ENCODE results near the gene C10orf88. TPM values are rescaled to one million over a fixed set of nuclear protein-coding genes. Genes with fewer than 3 reads are reported as not detected.

Gene C10orf88
- total RNA-seq, 1 experiment from 2014 or later, result 6.2 TPM

DNA sequence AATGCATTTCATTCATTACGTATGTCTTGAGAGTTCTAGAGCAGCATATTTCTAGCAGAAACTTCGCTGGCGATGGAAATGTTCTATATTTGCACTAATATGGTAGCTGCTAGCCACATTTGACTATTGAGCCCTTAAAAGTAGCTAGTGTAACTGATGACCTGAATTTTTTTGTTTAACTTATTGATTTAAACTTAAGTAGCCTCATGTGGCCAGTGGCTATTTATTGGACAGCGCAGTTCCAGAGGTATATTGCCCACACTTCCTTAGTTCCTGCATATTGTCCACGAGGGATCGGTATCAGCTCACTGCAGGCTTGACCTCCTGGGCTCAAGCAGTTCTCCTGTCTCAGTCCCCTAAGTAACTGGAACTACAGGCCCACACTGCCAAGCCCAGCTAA lies 29.9 kb upstream of the C10orf88 start:
- no peak overlapping the region for H3K4me2 ChIP-seq (ENCODE audit: low read length)
- ChIA-PET CTCF (no interaction called here), POLR2A (ENCODE audit: unreplicated experiment) (no interaction called here)
- no peak overlapping the region for H3K27ac ChIP-seq (ENCODE audit: low read length)
- no peak for TF ChIP-seq EZH2 (IDR thresholded peaks at IDR 0.05; ENCODE audit: low read length, unreplicated experiment)
- TF ChIP-seq, protein P1, sequence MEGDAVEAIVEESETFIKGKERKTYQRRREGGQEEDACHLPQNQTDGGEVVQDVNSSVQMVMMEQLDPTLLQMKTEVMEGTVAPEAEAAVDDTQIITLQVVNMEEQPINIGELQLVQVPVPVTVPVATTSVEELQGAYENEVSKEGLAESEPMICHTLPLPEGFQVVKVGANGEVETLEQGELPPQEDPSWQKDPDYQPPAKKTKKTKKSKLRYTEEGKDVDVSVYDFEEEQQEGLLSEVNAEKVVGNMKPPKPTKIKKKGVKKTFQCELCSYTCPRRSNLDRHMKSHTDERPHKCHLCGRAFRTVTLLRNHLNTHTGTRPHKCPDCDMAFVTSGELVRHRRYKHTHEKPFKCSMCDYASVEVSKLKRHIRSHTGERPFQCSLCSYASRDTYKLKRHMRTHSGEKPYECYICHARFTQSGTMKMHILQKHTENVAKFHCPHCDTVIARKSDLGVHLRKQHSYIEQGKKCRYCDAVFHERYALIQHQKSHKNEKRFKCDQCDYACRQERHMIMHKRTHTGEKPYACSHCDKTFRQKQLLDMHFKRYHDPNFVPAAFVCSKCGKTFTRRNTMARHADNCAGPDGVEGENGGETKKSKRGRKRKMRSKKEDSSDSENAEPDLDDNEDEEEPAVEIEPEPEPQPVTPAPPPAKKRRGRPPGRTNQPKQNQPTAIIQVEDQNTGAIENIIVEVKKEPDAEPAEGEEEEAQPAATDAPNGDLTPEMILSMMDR (conservative IDR thresholded peaks at IDR 0.05; ENCODE audit: low read depth, low read length), result no peak
- no peak for TF ChIP-seq EZH2phosphoT487 (IDR thresholded peaks at IDR 0.05; ENCODE audit: borderline replicate concordance, low read length)
- no peak overlapping the region for H2AFZ ChIP-seq (ENCODE audit: low read length)
- H4K20me1 ChIP-seq (ENCODE audit: low read length), result no peaks in the 10 kb centered on the region
- no peaks in the 10 kb centered on the region for H3K36me3 ChIP-seq (ENCODE audit: low read depth, low read length)
- H3K27me3 ChIP-seq (ENCODE audit: low read length), result no peaks in the 10 kb centered on the region
- no peaks in the 10 kb centered on the region for H3K79me2 ChIP-seq (ENCODE audit: low read length)
- DNase-seq (no peak), ATAC-seq (no peak)
- no peaks in the 10 kb centered on the region for H3K9me2 ChIP-seq (replicated peaks; ENCODE audit: low read length)
- no peaks in the 10 kb centered on the region for H3K9me3 ChIP-seq (ENCODE audit: low read length)
- BruUV-seq (replicated peaks), result no TSS peak
- H3F3A ChIP-seq (ENCODE audit: low read length, unreplicated experiment), result no peaks in the 10 kb centered on the region
- intact Hi-C loops (cut with micrococcal nuclease), result loop anchor here (5.0 kb wide), 1 partner anchor 132 kb away; no protein-coding TSS in a partner anchor
- H3K4me3 ChIP-seq (ENCODE audit: low read length), result no peak overlapping the region
- H3K9ac ChIP-seq (ENCODE audit: low read length), result no peak overlapping the region
- H3K4me1 ChIP-seq (ENCODE audit: insufficient read depth, low read length), result peaks cover 9% of the 10 kb centered on the region; the same call in 1 of the 2 replicates

DNA sequence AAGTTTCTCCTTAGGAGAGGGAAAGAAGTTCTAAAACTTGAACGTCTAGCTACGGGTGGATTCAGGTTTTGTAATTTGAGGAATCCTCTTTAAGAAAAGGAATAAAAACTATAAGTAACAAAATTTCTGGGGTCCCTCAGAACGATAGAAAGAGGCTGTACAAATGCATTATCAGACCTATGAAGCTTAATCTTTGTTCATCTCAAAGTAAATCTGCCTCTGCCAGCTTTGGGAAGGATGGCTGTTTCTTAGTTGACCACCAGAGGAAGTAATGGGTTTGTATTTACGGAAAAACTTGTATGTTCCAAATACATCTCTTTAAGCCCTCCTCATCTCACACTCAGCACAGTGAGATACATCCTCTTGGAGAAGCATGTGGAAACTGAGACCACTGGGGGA lies 27.0 kb upstream of the C10orf88 start:
- no peak overlapping the region for H3K9ac ChIP-seq (ENCODE audit: low read length)
- no peaks in the 10 kb centered on the region for H3F3A ChIP-seq (ENCODE audit: low read length, unreplicated experiment)
- H3K36me3 ChIP-seq (ENCODE audit: low read depth, low read length), result no peaks in the 10 kb centered on the region
- no peak overlapping the region for H3K27ac ChIP-seq (ENCODE audit: low read length)
- no peaks in the 10 kb centered on the region for H3K79me2 ChIP-seq (ENCODE audit: low read length)
- POLR2A ChIA-PET (ENCODE audit: unreplicated experiment), result interaction anchor here (0.5 to 0.7 kb wide), 2 partner anchors 420 to 490 kb away, joined by 3 read pairs; no protein-coding TSS in a partner anchor
- H3K4me2 ChIP-seq (ENCODE audit: low read length), result peak overlapping the region; percentile 86
- peak overlapping the region; percentile 83 for H2AFZ ChIP-seq (ENCODE audit: low read length)
- DNase-seq, result peak; percentile 35
- no peak for TF ChIP-seq EZH2phosphoT487 (IDR thresholded peaks at IDR 0.05; ENCODE audit: borderline replicate concordance, low read length)
- no peak for TF ChIP-seq EZH2 (IDR thresholded peaks at IDR 0.05; ENCODE audit: low read length, unreplicated experiment)
- TF ChIP-seq, protein P1 (conservative IDR thresholded peaks at IDR 0.05; ENCODE audit: low read depth, low read length), result peak; percentile 32; the same call in 1 of the 2 replicates
- H4K20me1 ChIP-seq (ENCODE audit: low read length), result no peaks in the 10 kb centered on the region
- intact Hi-C loops (cut with micrococcal nuclease), result loop anchor here (2.0 to 5.0 kb wide), 3 partner anchors 26 to 129 kb away; partner anchors contain the start of gene C10orf88
- TSS peak; percentile 72 for BruUV-seq (replicated peaks)
- no peak for ATAC-seq
- CTCF ChIA-PET, result no interaction called here
- H3K9me2 ChIP-seq (replicated peaks; ENCODE audit: low read length), result no peaks in the 10 kb centered on the region
- H3K27me3 ChIP-seq (ENCODE audit: low read length), result no peaks in the 10 kb centered on the region
- no peaks in the 10 kb centered on the region for H3K9me3 ChIP-seq (ENCODE audit: low read length)
- H3K4me1 ChIP-seq (ENCODE audit: insufficient read depth, low read length), result peaks cover 9% of the 10 kb centered on the region; the same call in 1 of the 2 replicates
- peak overlapping the region; percentile 56; the same call in 1 of the 2 replicates for H3K4me3 ChIP-seq (ENCODE audit: low read length)
